Keratinocyte (primary cell): ENCODE results near the gene BLMH.
A peak's percentile ranks its signal among the peaks of the same experiment; 100 is the strongest.

ENCODE experiments used
- EZH2 ChIP-seq: IDR thresholded peaks from one replicate; pipeline ENCODE4 v1.6.1; 2012; ENCODE audit warnings: inconsistent platforms, mild to moderate bottlenecking, low read length, moderate library complexity
- TF ChIP-seq, protein P1 (sequence below), 3 experiments: IDR thresholded peaks in 1 of 3; conservative IDR thresholded peaks in 1 of 3; optimal IDR thresholded peaks in 1 of 3; 2 replicates in 2 of 3; 3 replicates in 1 of 3; pipeline versions ENCODE3 to v1.5.1; 2011; ENCODE audit warnings: low read length in 3 of 3, mild to moderate bottlenecking in 3 of 3, moderate library complexity in 2 of 3, control low read depth in 1 of 3, inconsistent platforms in 1 of 3; ENCODE audit not compliant: insufficient read depth in 2 of 3; ENCODE audit errors: extremely low read depth in 1 of 3

DNA sequence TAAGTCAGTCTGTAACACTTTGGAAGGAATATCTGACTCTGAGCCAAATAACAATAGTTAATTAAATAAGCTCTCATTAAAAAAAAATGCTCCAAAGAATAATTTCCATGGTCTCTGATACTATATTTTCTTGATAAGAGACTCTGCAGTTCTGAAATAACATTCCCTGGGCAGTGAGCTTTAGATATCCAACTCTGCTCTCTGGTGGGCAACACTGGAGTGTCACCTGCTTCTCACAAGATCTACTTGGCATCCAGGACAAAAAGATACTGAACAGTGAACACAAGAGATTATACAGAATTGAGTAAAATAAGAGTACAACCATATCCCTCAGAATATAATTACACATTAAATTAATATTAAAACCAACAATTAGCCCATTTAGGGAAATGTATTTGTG is 13.7 kb downstream of the BLMH start:
- TF ChIP-seq, protein P1, sequence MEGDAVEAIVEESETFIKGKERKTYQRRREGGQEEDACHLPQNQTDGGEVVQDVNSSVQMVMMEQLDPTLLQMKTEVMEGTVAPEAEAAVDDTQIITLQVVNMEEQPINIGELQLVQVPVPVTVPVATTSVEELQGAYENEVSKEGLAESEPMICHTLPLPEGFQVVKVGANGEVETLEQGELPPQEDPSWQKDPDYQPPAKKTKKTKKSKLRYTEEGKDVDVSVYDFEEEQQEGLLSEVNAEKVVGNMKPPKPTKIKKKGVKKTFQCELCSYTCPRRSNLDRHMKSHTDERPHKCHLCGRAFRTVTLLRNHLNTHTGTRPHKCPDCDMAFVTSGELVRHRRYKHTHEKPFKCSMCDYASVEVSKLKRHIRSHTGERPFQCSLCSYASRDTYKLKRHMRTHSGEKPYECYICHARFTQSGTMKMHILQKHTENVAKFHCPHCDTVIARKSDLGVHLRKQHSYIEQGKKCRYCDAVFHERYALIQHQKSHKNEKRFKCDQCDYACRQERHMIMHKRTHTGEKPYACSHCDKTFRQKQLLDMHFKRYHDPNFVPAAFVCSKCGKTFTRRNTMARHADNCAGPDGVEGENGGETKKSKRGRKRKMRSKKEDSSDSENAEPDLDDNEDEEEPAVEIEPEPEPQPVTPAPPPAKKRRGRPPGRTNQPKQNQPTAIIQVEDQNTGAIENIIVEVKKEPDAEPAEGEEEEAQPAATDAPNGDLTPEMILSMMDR (optimal IDR thresholded peaks at IDR 0.05 in 1 of 3, IDR thresholded peaks at IDR 0.05 in 1 of 3, conservative IDR thresholded peaks at IDR 0.05 in 1 of 3; ENCODE audit: extremely low read depth in 1 of 3, insufficient read depth in 2 of 3, low read length in 3 of 3), result peak in 2 of 3 experiments; percentile 19 to 44
- no peak for TF ChIP-seq EZH2
